ENCODE data around the gene SLC35D1.

Gene SLC35D1

DNA sequence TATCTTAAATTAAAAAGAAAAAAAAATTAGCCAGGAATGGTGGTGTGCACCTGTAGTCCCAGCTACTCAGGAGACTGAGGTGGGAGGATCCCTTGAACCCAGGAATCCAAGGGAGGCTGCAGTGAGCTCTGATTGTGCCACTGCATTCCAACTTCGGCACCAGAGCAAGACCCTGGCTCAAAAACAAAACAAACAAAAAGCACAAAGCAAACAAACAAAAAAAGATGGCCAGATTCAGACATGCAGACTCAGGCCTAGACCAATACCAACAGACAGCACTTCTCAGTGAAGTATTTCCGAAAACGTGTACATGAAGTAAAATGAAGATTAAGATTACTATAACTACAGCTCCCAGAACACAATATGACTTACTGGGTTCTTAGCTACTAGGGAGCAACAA is 10.6 kb downstream of the SLC35D1 start:
- no peak for DNase-seq

DNA sequence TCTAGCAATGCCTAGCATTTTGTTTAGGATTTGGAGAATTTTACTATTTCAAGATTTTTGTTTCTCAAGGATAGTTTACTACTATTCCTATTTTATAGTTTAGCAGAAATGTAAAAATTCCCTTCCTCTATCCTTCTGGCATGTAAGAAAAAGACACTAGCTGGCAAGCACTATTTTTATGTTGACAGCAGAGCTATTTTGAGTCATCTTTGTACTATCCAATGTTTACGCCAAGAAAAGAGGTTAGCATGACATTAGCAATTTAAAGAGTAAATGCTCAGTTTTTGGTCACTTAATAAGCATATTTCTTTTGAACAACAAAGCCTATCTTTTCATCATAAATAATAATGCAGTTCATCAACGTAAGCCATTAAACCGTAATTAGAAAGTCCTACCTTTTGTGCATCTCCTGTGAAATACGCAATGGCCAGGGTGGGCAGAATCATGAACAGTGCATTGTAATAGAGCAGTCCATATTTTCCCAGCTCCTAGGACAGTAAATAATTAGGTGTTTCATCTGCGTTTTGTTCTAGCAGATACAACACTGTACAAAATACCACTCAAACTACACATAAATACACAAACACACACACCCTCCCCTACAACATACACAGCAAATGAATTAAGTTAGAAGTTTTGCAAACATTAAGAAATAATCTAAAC is 12.0 kb downstream of the SLC35D1 start:
- no peak for DNase-seq

DNA sequence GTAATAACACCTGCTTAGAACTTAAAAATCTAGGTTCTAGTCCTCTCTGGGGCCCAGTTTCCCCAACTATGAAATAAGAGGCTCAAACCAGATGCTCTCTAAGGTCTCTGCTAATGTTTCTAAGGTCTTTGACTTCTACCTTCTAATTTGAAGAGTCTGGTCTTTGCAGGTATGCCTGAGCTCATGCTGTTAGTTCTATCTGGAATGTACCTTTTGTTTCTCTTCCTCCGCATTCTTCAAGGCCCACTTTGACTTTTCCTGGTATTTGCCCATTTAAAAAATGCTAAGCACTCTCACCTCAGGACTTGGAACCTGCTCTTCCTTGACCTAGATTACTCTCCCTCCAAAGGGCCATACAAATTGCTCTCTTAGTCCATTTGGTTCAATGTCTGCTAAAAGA is 13.5 kb downstream of the SLC35D1 start:
- DNase-seq: no peak

DNA sequence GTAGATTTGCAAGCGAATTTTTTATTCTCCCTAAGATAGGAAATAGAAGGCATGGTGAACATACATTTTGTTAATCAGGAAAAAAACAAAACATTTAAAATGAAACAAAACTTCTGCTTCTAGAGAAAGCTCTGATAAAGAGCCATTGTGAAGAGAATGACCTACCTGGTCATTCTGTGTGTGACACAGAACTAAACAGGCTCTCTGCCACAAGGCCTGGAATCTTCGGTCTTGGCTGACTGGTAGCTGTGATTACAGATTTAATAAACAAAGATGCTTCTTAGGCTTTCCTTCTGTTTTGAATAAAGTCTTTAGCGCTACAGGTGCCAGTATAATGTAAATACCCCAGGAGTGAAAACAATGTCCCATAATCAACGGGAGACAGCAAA is 22.1 kb downstream of the SLC35D1 start:
- no peak for DNase-seq

DNA sequence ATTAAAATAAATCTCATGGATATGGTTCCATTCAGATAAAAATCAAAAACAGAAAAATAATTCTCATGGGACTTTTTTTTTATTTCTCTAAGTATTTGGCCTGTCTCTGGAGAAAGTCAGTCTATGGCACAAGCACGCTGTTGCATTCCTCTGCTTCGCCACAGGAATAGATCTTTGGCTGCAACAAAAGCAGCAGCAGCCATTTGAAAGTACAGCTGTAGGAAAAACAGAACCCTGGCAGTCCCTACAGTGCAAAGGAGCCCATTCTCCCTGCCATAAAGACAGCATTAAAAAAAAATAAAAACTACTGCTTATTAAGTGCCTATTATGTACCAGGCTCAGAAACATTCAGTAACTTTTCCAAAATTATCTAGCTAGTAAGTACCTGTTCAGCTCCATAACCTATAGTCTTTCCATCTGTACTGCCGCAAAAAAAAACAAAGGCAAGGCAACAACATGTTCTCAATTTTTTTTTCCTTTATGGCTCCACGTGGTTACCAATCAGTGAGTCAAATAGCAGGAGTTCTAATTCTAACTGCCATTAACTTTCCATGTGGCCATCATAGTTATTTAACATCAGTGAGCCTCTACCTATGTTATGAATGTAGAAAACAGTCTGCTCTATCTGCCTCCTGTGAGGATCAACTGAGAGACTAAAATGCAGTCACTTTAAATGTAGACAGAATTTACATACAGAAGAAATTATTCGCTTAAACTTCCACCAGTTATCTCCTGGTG is 22.7 kb downstream of the SLC35D1 start:
- no peak for DNase-seq

DNA sequence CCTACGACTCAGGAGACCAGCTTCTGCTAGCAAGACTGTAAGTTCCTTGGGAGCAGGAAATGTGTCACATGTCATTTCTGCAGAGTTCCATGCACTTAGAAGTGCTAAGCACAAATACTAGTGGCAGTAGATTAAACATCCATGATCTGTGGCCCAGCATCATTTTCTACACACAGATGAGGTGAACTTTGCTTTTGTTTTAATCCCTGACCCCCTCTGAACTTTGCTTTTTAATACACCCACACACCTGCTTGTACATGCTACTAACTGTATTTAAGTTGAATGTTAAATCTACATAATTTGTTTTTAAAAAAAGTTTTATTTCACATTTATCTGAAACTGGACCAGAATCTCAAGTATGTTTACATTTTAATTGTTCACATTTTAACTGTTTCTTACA is 24.5 kb downstream of the SLC35D1 start:
- no peak for DNase-seq

DNA sequence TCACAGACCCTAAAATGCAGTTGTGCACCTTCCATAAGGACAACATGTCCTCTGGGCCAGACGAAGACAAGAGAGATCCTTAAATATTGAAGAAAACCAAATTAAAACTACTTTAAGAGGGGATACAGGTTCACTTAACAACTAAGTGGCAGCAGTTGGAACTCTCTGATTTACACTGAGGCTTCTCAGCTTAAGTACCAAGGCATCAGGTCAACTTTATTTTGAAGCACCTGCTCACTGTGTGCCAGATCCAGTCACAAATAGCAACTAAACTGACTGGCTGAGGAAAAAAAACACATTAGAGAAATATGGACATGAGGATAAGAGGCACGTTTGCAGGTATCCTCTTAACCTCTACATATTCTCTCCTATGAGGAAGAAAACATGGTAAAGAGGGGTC is 33.2 kb downstream of the SLC35D1 start:
- DNase-seq: no peak

DNA sequence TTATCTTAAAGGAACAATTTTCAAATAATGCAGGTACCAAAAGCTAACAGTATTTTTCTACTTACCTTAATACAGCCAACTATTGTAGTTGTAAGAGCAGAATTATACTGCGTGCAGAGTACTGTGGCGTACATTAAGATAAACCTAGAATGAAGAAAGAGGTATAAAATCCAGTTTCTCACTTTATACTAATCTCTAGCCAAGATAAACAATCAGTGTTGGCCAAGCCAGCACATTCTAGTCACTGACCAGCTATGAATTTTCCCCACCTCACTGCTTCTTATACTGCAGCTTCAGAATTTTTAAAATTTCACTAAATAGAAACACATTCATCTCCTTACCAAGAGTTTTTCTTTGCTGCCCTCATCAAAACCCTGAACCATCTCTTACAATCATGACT is 33.6 kb downstream of the SLC35D1 start:
- DNase-seq: no peak

DNA sequence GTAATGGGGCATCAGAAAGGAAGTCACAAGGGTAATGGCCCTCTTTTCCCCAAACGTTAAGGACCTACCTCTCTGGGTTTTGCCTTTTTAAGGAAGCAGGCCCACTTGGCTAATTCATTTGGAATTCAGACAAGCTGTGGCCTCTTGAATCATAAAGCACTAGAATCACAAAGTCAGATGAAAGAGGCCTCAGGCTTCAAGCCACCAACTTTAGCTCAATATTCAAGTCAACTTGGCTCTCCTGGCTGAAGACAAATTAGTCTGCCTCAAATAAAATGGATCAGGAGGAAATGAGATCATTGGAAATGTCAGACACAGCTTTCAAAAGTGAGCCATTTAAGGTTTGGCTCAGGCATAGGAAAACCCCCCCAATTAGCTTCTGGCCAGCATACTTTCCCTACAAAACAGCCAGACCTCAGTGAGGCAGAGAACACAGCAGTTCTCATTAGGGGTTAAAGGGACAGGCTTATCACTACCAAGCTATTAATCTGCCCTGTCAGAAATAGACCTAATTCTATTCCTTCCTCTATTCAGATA is 34.3 kb downstream of the SLC35D1 start:
- no peak for DNase-seq

DNA sequence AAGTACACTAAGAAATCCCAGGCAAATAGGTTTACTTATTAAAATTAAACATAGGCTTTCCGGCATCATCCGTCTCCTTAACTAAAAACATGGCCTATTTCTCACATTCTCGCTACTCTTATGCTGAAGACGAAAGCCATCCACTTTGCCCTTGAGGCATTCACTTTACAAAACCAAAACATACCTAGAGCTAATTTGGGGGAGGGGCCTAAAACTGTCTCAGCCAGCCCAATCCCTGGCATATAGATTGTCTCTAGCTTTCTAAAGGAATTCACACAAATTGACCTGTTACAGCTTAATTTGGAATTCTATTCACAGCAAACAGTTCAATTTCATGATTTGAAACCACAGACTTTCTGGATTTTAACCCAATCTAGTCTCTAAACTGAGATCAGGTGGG is 34.8 kb downstream of the SLC35D1 start:
- DNase-seq: no peak

DNA sequence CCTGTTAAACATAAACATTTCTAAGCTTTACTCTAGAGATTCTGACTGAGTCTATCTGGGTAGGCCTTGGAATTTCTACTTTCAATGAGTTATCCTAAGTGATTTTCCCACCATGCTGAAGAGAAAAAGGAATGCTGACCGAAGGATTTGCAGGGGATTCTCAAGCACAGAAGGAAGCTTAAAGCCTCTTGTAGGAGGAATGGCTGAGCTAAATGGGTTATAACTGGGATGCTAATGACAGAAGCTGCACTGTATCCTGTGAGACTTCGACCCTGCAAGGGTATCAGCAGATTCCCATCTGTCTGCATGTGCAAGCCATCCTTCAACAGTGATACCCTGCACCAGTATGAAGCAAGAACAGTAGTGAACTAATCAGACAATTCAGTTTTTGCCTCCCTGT is 35.4 kb downstream of the SLC35D1 start:
- DNase-seq: no peak

DNA sequence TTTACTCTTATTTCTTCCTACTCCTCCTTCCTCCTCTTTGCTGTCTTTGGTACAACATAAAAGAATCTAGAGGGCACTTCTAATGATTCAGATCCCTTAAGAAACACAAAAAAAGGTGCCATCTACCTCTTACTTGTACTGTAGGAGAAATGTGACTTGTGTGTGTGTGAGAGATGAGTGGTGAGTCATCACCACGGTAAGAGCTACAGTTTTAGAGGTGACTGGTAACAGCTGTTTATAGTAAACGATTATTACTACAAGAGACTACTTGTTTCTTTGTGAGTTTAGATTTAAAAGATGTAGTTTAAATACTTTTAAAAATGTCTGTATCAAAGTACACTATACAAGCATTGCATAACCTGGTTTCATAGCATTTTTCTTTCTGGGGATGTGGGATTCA is 40.4 kb downstream of the SLC35D1 start:
- DNase-seq: no peak

DNA sequence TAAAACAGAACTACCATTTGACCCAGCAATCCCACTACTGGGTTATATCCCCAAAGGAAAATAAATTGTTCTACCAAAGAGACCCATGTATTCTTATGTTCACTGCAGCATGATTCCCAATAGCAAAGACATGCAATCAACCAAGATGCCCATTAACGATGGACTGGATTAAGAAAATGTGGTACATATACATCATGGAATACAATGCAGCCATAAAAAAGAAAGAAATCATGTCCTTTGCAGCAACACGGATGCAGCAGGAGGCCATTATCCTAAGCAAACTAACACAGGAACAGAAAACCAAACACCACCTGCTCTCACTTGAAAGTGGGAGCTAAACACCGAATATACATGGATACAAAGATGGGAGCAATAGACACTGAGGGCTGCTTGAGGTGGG is 44.2 kb downstream of the SLC35D1 start:
- no peak for DNase-seq

DNA sequence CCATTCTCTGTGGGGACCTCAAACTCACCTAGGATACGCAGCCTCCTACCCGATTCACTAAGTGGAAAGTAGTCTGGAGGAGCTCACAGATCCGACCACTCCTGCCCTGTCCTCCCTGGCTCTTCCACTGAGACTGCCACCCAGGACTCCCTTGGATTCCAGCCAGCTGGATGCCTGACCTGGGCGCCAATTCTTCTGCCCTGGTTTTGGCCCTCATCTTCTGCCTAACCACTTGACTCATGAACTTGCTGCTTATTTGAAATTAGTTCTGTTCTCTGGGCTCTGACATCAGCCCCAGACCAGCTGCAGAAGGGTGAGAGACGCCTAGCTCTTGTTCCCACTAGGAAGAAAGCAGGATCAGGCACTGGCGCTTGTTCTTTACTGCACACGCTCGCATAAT is 48.9 kb downstream of the SLC35D1 start:
- DNase-seq: no peak

DNA sequence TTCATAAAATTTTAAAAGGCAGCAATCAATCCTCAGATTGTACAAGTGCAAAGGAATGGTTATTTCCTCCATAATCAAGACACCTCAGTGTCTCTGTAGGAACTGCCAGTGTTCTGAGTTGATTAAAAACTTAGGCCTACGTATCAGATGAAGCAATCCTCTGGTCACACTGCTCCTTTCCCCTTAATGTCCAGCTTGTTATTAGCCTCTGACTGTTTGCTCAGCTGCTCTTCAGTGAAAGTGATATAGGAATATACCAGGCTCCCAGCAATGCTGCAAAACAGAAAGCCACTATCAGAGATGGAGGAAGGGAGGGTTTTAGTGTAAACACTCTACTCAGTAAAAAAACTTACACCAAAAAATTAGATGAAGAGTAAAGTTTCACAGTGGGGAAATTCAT is 49.8 kb downstream of the SLC35D1 start:
- peak; percentile 51 for DNase-seq

DNA sequence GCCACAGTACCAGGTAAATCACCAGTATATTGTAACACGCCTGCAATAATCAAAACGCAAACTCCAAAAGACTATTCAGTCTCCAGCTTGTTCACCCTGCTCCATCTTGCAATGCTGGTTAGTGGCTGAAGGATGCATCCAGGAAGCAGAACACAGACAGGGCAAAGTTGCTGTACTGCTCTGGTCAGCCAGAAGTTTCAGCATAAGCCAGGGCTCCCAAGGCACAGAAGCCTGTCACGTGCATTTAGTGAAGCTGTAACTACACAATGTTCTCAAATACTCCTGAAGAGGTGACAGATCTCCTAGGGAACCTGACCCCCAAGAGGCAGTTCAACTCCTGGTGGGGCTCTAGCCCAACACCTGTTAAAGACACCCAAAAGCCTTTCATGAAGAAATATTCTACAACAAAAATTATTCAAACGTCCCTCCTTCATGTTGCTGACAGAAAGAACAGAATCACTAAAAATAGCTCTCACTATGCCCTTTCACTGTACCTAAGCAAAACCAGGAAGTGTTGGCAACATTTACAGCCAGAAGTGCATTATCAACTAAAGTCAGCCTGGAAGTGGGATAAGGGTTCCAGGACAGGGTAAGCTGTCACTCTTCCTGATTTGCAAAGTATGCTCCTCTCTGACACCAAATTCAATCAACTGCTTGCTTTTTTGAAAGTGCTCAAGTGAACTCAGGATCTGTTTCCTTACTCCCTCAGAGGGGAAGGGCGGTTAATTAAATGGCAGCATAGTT is 52.1 kb downstream of the SLC35D1 start:
- DNase-seq: no peak

DNA sequence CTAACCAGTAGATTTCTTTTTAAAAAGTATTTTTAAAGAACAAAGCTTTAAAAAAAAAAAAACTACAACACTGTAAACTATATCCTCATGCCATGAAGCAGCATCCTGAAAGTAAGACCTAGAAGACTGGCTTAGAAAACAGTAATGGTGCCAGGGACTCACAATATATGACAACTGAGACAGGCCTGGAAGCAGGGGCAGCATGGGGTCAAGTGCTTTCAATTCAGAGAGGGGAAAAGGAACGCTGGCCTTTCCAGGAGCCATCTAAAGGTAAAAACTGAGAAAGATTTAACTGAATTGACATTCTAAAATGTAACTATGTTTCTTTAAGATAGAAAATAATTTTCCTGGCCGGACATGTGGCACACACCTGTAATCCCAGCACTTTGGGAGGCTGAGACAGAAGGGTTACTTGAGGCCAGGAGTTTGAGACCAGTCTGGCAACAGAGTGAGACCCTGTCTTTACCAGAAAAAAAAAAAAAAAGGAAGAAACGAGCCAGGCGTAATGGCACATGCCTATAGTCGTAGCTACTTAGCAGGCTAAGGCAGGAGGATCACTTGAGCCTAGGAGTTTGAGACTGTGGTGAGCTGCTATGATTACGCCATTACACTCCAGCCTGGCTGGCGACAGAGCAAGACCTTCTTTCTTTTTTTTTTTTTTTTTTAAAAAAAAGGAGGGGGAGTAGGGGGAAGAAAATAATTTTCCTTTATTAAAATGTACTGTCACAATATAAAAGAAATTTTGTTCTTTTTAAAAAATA is 54.1 kb downstream of the SLC35D1 start:
- no peak for DNase-seq

DNA sequence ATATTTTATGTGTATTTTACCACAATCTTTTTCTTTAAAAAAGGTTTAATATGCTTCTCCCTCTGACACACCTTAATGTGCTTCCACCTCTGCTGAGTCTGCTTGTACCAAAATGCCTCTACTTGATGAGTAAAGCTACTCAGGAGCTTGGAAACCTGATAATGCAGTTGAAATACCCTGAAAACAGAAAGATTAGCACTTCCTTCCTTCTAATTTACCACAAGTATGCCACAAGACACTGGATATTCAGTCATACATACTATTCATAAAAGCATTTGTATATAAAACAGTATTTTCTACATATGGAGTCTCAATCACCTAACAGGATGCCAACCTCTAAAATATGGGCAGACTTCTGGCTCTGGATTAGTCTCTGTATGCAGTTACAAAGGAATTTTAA is 55.0 kb downstream of the SLC35D1 start:
- no peak for DNase-seq

DNA sequence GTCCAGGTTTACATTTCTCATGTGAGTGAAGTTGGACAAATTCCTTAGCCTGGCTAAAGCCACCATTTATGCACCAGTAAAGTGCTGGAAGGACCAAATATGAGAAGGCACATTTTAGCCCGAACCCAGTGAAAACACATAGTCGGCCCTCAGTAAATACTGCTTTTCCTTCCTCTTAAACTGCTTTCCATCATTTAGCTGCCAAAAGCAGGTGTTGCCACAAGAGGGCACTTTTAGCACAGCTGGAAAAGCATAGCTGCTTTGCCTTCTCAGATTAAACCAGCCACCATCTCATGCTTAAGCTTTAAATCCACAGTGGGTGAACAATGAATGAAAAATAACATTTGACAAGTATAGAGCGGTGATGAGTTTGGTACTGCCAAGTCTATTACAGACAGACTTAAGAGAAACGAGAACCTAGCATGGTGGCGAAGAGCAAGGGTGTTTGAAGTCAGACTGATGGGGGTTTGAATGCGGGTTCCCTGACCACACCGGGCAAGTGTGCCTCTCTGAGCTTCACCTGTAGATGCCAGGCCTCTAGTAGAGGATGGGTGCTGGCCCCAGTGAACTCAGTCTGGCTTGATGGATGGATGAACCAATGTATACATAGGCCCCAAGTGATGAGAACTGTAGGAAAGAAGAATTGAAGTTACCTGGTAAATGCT is 57.8 kb downstream of the SLC35D1 start:
- peak; percentile 61 for DNase-seq

DNA sequence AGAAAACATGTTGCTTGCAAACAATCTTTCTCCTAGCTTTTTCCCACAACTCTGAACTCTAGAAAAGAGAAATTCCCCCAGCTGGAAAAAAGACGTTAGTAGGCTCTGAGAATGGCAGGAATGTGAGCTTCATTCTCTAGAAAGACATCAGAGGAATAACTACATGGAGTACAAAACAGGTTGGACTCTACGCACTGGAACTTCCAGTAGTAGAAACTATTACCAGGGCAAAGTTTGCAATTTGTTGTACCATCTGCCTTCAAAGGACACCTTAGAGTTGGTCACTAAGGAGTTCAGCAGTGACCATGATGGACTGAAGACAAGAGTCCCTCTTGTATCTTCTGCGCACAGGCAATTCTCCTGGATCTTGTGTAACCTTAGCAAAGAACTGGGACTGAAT is 60.9 kb downstream of the SLC35D1 start:
- DNase-seq: no peak

DNA sequence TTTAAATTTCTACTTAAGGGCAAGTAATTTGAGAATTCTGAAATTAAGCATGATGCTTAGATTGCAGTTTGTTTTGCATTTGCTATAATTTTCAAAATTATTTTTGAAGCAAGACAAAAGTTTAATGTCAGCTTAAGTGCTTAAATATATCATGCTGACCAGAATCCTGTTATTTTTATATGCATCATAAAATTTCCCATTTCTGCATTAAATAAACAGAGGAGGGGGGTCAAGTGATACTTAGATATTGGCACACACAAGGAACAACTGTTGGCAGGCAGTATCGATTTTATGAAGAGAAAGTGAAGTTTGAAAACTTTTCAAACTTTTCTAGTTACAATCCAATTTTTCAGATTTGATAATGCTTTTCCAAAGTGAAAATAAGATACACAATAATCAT is 68.1 kb downstream of the SLC35D1 start:
- DNase-seq: no peak

DNA sequence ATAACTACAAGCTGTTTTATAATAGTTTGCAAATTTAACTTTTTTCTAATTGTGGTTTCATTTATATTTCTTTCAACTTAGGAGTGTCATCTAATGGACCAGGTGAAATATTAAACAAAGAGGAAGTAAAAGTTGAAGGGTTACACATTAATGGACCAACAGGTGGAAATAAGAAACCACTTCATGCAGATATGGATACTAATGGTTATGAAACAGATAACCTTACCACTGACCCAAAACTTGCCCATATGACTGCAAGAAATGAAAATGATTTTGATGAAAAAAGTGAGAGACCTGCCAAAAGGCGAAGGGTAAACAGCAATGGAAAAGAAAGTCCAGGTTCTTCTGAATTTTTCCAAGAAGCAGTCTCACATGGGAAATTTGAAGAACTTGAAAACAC is 69.5 kb downstream of the SLC35D1 start:
- no peak for DNase-seq

Measured in COR-L47 (cell line).